RWPE1 (cell line): ENCODE results near the gene LRRN4.

Experiments
- CTCF ChIA-PET: fragments of 350-600 bp; sonication (Branson Sonifier 250); formaldehyde crosslinking; extraction: SDS; loops from one replicate; lab custom pipeline; 2021; lab: Yijun Ruan, JAX
- POLR2A ChIA-PET: fragments of 400-600 bp; formaldehyde crosslinking; extraction: SDS; loops from one replicate; lab custom pipeline; 2020; ENCODE audit warnings: antibody characterized with exemption; ENCODE audit not compliant: low non-redundant PET; lab: Yijun Ruan, JAX
- DNase-seq: peaks from one replicate; pipeline ENCODE4 v3.0.0; 2012; ENCODE audit warnings: low spot score
- H3K27ac ChIP-seq: fragments of 450-650 bp; 2 replicates; pipeline ENCODE4 v1.5.1; 2017
- TF ChIP-seq, protein P1 (sequence below): fragments of 450-650 bp; conservative IDR thresholded peaks from 2 replicates; pipeline ENCODE4 v1.5.1; 2017; ENCODE audit warnings: low read depth, mild to moderate bottlenecking

Gene LRRN4

DNA sequence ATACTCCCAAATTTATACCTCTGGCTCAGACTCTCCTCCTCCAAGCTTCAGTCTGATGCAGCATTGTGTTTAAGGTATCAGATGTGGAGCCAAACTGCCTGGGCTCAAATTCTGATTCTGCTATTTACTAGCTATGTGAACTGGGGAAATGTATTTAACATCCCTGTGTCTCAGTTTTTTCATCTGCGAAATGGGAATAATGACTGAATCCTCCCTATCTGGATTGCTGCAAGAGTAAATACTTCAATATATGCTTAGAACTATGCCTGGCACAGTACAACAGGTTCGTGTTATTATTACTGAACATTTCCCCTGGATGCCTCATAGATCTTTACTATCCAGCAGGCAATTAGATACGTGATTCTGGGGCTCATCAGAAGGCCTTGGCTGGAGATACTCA is 5.5 kb downstream of the LRRN4 start:
- H3K27ac ChIP-seq, result no peak overlapping the region
- DNase-seq, result no peak
- ChIA-PET POLR2A (no interaction called here), CTCF (no interaction called here)
- TF ChIP-seq, protein P1, sequence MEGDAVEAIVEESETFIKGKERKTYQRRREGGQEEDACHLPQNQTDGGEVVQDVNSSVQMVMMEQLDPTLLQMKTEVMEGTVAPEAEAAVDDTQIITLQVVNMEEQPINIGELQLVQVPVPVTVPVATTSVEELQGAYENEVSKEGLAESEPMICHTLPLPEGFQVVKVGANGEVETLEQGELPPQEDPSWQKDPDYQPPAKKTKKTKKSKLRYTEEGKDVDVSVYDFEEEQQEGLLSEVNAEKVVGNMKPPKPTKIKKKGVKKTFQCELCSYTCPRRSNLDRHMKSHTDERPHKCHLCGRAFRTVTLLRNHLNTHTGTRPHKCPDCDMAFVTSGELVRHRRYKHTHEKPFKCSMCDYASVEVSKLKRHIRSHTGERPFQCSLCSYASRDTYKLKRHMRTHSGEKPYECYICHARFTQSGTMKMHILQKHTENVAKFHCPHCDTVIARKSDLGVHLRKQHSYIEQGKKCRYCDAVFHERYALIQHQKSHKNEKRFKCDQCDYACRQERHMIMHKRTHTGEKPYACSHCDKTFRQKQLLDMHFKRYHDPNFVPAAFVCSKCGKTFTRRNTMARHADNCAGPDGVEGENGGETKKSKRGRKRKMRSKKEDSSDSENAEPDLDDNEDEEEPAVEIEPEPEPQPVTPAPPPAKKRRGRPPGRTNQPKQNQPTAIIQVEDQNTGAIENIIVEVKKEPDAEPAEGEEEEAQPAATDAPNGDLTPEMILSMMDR, result no peak

DNA sequence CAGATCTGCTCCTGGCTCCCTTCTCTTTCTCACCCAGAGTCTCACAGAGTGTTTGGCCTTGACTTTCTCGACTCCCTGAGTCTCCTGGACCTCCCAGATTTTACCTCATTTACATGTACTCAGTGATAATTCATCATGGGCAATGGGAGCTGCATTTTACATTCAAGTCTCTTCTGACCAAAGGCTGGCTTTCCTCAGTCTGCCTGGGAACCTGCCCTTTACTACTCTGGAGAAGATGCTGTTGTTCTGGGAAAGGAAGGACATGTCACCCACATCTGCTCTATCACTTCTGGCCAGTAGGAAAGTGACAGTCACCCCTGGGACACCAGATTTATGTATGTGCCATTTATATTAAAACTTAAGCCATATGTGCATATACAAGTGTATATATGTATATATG is 7.4 kb downstream of the LRRN4 start:
- TF ChIP-seq, protein P1, result no peak
- CTCF ChIA-PET, result no interaction called here
- POLR2A ChIA-PET, result no interaction called here
- H3K27ac ChIP-seq, result no peak overlapping the region
- no peak for DNase-seq

DNA sequence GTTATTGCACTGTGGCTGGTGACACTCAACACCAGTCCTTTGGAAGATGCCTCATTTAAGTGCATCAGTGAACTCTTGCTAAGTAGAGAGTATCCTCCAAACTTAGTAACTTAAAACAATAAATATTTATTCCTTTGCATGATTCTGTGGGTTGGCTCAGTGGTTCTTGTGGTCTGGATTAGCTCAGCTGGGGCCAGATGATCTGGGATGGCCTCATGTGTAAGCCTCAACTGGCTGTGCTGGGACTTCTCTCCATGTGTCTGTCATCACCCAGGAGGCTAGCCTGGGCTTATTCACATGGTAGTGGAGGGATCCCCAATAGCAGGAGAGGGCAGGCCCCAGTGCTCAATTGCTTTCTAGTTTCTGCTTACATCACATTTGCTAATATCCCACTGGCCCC is 8.3 kb downstream of the LRRN4 start:
- H3K27ac ChIP-seq, result no peak overlapping the region
- DNase-seq, result no peak
- ChIA-PET CTCF (no interaction called here), POLR2A (no interaction called here)
- TF ChIP-seq, protein P1, result no peak

DNA sequence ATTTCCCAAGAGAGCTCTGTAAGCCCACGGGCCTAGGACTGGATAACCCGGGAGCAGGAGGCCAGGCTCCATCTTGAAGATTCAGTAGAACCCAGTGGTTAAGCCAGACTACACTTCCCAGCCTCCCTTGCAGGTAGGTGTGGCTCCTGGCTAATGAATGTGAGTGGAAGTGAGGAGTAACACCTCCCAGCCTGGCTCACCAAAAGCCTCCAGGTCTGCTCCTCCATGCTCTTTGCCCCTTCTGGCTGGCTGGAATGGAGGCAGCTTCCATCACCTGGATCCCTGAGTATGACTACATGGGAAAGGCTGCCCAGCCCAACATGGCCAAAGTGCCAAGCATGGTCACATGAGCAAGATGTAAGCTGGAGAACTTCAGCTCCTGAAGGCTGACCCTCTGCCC is 9.7 kb downstream of the LRRN4 start:
- POLR2A ChIA-PET, result no interaction called here
- no peak for DNase-seq
- TF ChIP-seq, protein P1, result no peak
- CTCF ChIA-PET, result no interaction called here
- no peak overlapping the region for H3K27ac ChIP-seq

DNA sequence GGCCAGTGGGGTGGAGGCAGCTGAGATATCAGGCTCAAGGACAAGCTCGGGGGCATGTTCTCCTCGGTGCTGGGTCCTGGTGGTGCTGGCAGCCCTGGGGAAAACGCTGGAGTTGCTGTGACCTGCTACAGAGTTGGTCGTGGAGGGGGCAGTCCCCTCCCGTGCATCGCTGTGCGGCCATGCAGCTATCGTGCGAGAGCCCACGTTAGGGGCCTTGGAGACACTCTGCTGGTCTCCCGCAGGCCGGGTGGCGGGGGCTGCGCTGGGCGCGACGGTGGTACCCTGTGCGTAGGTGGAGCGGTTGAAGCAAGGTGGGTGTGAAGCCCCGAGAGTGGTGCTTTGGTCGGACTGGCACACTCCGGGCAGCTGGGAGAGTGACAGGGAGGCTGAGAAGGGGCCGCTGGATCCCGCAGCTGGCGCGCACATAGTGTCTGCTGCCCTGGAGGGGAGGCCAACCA is 12.0 kb downstream of the LRRN4 start:
- no peak for DNase-seq
- ChIA-PET POLR2A (no interaction called here), CTCF (interaction anchor here (0.7 kb wide), 1 partner anchor 606 kb away, joined by 3 read pairs; no protein-coding TSS in a partner anchor)
- TF ChIP-seq, protein P1, result no peak
- no peak overlapping the region for H3K27ac ChIP-seq

DNA sequence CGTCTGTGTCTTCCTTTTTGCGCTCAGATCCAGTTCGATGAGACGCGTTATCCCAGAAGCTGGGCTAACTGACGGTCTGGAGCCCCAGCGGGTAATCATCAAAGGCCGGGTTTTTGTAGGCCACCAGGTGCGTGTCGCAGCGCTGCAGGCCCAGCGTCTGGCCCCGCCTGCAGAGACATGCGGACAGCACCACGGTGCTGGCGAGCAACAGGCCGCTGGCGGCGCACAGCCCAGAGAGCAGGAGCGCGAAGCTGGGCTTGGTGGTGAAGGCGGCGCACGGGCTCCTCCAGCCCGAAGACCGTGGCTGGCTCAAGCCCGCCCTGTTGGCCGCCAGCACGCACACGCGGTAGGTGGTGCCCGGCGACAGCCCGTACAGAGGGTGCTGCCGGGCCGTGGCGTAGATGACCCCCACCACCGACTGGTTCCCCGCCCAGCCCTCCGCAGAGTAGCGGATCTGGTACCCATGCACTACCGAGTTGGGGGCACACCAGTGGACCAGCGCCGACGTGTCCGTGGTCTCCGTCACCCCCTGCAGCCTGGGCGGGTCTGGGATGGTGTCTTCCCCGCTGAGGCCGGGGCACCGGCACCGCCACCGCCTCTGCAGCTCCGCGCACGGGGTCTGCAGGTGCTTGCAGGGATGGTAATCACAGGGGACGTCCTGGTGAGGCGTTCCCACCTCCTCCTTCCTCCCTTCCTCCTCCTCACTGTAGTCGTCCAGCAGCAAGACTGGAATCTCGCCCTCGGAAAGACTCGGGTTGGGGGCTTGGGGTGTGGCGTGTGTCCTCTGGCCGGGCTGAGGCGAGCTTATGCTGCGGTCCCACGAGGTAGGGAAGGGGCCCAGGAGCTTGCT is 12.7 kb downstream of the LRRN4 start:
- POLR2A ChIA-PET, result no interaction called here
- no peak overlapping the region for H3K27ac ChIP-seq
- no peak for DNase-seq
- CTCF ChIA-PET, result interaction anchor here (0.7 kb wide), 1 partner anchor 606 kb away, joined by 3 read pairs; no protein-coding TSS in a partner anchor
- TF ChIP-seq, protein P1, result no peak
